ENCODE data around the gene STPG1. TPM values are rescaled to one million over a fixed set of nuclear protein-coding genes. Genes with fewer than 3 reads are reported as not detected.

Gene STPG1
- total and polyA plus RNA-seq, 2 of the 13 experiments (the other 11 are each of a cell fraction or from before 2014, with no cell fraction given), result 3.4 to 4.3 TPM

GRCh38 chr1:24415334-24415909 is 1.8 kb upstream of the STPG1 start, which contains the start of gene NIPAL3 (continued):
- TF ChIP-seq, protein P1, sequence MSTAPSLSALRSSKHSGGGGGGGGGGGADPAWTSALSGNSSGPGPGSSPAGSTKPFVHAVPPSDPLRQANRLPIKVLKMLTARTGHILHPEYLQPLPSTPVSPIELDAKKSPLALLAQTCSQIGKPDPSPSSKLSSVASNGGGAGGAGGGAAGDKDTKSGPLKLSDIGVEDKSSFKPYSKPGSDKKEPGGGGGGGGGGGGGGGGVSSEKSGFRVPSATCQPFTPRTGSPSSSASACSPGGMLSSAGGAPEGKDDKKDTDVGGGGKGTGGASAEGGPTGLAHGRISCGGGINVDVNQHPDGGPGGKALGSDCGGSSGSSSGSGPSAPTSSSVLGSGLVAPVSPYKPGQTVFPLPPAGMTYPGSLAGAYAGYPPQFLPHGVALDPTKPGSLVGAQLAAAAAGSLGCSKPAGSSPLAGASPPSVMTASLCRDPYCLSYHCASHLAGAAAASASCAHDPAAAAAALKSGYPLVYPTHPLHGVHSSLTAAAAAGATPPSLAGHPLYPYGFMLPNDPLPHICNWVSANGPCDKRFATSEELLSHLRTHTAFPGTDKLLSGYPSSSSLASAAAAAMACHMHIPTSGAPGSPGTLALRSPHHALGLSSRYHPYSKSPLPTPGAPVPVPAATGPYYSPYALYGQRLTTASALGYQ (CRISPR knock-in tag; IDR thresholded peaks at IDR 0.05), result no peak
- no peak for TF ChIP-seq ZNF20 (CRISPR knock-in tag; IDR thresholded peaks at IDR 0.05)
- TF ChIP-seq SMC3 (IDR thresholded peaks at IDR 0.05; ENCODE audit: low read length), result peak; percentile 34; the same call in 1 of the 2 replicates
- no peak for TF ChIP-seq RCOR2 (CRISPR knock-in tag; IDR thresholded peaks at IDR 0.05)
- TF ChIP-seq RBM22 (optimal IDR thresholded peaks at IDR 0.05; ENCODE audit: low read length), result no peak
- no peak for TF ChIP-seq IKZF1 (IDR thresholded peaks at IDR 0.05)
- peak; percentile 64; the same call in 1 of the 2 replicates for TF ChIP-seq MEIS1 (CRISPR knock-in tag; IDR thresholded peaks at IDR 0.05; ENCODE audit: borderline replicate concordance)
- TF ChIP-seq ZNF460 (CRISPR knock-in tag; IDR thresholded peaks at IDR 0.05; ENCODE audit: borderline replicate concordance), result no peak
- peak; percentile 43; the same call in 1 of the 2 replicates for TF ChIP-seq ZBTB4 (CRISPR knock-in tag; IDR thresholded peaks at IDR 0.05; ENCODE audit: borderline replicate concordance)
- no peak for TF ChIP-seq ZNF780A (CRISPR knock-in tag; IDR thresholded peaks at IDR 0.05)
- TF ChIP-seq, protein P2, sequence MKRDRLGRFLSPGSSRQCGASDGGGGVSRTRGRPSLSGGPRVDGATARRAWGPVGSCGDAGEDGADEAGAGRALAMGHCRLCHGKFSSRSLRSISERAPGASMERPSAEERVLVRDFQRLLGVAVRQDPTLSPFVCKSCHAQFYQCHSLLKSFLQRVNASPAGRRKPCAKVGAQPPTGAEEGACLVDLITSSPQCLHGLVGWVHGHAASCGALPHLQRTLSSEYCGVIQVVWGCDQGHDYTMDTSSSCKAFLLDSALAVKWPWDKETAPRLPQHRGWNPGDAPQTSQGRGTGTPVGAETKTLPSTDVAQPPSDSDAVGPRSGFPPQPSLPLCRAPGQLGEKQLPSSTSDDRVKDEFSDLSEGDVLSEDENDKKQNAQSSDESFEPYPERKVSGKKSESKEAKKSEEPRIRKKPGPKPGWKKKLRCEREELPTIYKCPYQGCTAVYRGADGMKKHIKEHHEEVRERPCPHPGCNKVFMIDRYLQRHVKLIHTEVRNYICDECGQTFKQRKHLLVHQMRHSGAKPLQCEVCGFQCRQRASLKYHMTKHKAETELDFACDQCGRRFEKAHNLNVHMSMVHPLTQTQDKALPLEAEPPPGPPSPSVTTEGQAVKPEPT (CRISPR knock-in tag; IDR thresholded peaks at IDR 0.05; ENCODE audit: low read depth), result no peak; the same call in 1 of the 2 replicates
- TF ChIP-seq, protein P3, sequence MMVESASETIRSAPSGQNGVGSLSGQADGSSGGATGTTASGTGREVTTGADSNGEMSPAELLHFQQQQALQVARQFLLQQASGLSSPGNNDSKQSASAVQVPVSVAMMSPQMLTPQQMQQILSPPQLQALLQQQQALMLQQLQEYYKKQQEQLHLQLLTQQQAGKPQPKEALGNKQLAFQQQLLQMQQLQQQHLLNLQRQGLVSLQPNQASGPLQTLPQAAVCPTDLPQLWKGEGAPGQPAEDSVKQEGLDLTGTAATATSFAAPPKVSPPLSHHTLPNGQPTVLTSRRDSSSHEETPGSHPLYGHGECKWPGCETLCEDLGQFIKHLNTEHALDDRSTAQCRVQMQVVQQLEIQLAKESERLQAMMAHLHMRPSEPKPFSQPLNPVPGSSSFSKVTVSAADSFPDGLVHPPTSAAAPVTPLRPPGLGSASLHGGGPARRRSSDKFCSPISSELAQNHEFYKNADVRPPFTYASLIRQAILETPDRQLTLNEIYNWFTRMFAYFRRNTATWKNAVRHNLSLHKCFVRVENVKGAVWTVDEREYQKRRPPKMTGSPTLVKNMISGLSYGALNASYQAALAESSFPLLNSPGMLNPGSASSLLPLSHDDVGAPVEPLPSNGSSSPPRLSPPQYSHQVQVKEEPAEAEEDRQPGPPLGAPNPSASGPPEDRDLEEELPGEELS (CRISPR knock-in tag; IDR thresholded peaks at IDR 0.05), result no peak
- no peak for TF ChIP-seq SP5 (CRISPR knock-in tag; IDR thresholded peaks at IDR 0.05; ENCODE audit: borderline replicate concordance, low read depth)
- TF ChIP-seq TEAD2 (CRISPR knock-in tag; IDR thresholded peaks at IDR 0.05), result no peak
- TF ChIP-seq POLR2G (IDR thresholded peaks at IDR 0.05; ENCODE audit: low read depth, low read length), result 0 out of 2 replicates have a peak, but pooled peaks have one; percentile 38
- no peak; the same call in 1 of the 2 replicates for TF ChIP-seq ZNF335 (CRISPR knock-in tag; IDR thresholded peaks at IDR 0.05)
- TF ChIP-seq REPIN1 (CRISPR knock-in tag; IDR thresholded peaks at IDR 0.05; ENCODE audit: borderline replicate concordance, low read depth), result no peak; the same call in 1 of the 2 replicates
- TF ChIP-seq ZBTB38 (CRISPR knock-in tag; IDR thresholded peaks at IDR 0.05), result no peak
- no peak for TF ChIP-seq SRSF4 (IDR thresholded peaks at IDR 0.05; ENCODE audit: low read depth, low read length, poor library complexity, severe bottlenecking)
- no peak for TF ChIP-seq ZNF430 (CRISPR knock-in tag; IDR thresholded peaks at IDR 0.05)
- no peak for TF ChIP-seq ZNF350 (CRISPR knock-in tag; IDR thresholded peaks at IDR 0.05; ENCODE audit: borderline replicate concordance, low read depth)

Measured in HepG2 (cell line).